ENCODE results near the gene CPS1.

Gene CPS1

DNA sequence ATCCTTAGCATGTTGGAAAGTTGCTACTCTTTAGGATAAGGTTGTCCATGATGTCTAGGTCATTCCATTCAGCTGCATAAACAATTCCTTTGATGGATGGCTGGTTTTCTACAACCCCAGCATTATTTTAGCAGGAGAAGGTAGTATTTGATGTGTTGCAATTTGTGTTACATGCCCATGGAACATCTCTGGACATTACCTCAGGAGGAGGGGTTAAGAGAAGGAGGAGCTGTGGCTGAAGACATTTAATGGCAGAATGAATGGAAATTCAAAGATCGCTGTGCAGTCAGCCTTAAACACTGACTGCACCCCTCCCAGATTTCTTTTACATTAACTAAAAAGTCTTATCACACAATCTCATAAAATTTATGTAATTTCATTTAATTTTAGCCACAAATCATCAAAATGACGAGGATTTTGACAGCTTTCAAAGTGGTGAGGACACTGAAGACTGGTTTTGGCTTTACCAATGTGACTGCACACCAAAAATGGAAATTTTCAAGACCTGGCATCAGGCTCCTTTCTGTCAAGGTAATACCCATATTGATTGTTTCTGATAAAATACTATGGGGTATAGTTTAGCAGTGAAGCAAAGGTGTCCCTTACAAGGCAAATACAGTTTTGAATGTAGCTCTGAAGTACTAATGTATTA is at the start of gene CPS1:
CPS1 (plus strand) TSS at position 271 of the 652 bp plus-strand sequence; CDS start at position 406, 135 bp downstream.
- TF ChIP-seq CTCF (IDR thresholded peaks at IDR 0.05; ENCODE audit: borderline replicate concordance, extremely low read depth, low read length, poor library complexity, severe bottlenecking) (no peak), EZH2 (IDR thresholded peaks at IDR 0.05; ENCODE audit: borderline replicate concordance, low read depth, low read length, severe bottlenecking) (no peak)
- no peak for ATAC-seq (ENCODE audit: insufficient read depth, low read depth)
- H3K9ac ChIP-seq (ENCODE audit: low read depth, low read length): no peak within 1 kb of the TSS
- H4K20me1 ChIP-seq (ENCODE audit: insufficient read depth, low read length): no peaks in the 10 kb centered on the region
- no peak within 1 kb of the TSS for H3K27ac ChIP-seq (ENCODE audit: low read length)
- no peak for DNase-seq
- H3K4me1 ChIP-seq (ENCODE audit: insufficient read depth, low read length): no peaks in the 10 kb centered on the region
- no peaks in the 10 kb centered on the region for H3K27me3 ChIP-seq (ENCODE audit: insufficient read depth, low read length, poor library complexity)
- H3K9me3 ChIP-seq (ENCODE audit: insufficient read depth, low read length, severe bottlenecking): no peaks in the 10 kb centered on the region
- H3K4me2 ChIP-seq (ENCODE audit: insufficient read depth, low read length): no peak within 1 kb of the TSS
- H3K4me3 ChIP-seq (ENCODE audit: low read depth in 1 of 2, low read length in 2 of 2): no peak within 1 kb of the TSS
- no peak within 1 kb of the TSS for H2AFZ ChIP-seq (ENCODE audit: low read depth, low read length)
- H3K79me2 ChIP-seq (ENCODE audit: insufficient read depth, low read length): no peaks in the 10 kb centered on the region
- no peaks in the 10 kb centered on the region for H3K36me3 ChIP-seq (ENCODE audit: insufficient read depth, low read length)

DNA sequence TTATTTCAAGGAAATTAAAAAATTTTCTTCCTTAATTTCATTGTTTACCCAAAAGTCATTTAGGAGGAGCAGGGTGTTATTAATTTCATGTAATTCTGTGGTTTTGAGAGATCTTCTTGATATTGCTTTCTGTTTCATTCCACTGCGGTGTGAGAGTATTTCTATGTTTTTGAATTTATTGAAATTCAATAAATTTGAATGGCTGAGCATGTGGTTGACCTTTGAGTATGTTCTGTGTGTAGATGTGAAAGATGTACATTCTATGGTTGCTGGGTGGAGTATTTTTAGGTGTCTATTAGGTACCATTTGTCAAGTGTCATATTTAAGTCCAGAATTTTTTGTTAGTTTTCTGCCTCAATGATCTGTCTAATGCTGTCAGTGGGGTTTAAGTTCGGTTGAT is 40.5 kb upstream of the CPS1 start:
- H2AFZ ChIP-seq (ENCODE audit: low read depth, low read length): no peak overlapping the region
- DNase-seq (no peak), ATAC-seq (ENCODE audit: insufficient read depth, low read depth) (no peak)
- TF ChIP-seq EZH2 (IDR thresholded peaks at IDR 0.05; ENCODE audit: borderline replicate concordance, low read depth, low read length, severe bottlenecking) (no peak), CTCF (IDR thresholded peaks at IDR 0.05; ENCODE audit: borderline replicate concordance, extremely low read depth, low read length, poor library complexity, severe bottlenecking) (no peak)
- H3K4me2 ChIP-seq (ENCODE audit: insufficient read depth, low read length): no peak overlapping the region
- H3K4me3 ChIP-seq (ENCODE audit: low read depth in 1 of 2, low read length in 2 of 2): no peak overlapping the region
- no peaks in the 10 kb centered on the region for H3K27me3 ChIP-seq (ENCODE audit: insufficient read depth, low read length, poor library complexity)
- no peak overlapping the region for H3K27ac ChIP-seq (ENCODE audit: low read length)
- no peak overlapping the region for H3K9ac ChIP-seq (ENCODE audit: low read depth, low read length)
- H4K20me1 ChIP-seq (ENCODE audit: insufficient read depth, low read length): no peaks in the 10 kb centered on the region
- H3K79me2 ChIP-seq (ENCODE audit: insufficient read depth, low read length): no peaks in the 10 kb centered on the region
- no peaks in the 10 kb centered on the region for H3K36me3 ChIP-seq (ENCODE audit: insufficient read depth, low read length)
- H3K9me3 ChIP-seq (ENCODE audit: insufficient read depth, low read length, severe bottlenecking): no peaks in the 10 kb centered on the region
- H3K4me1 ChIP-seq (ENCODE audit: insufficient read depth, low read length): peaks cover 17% of the 10 kb centered on the region

DNA sequence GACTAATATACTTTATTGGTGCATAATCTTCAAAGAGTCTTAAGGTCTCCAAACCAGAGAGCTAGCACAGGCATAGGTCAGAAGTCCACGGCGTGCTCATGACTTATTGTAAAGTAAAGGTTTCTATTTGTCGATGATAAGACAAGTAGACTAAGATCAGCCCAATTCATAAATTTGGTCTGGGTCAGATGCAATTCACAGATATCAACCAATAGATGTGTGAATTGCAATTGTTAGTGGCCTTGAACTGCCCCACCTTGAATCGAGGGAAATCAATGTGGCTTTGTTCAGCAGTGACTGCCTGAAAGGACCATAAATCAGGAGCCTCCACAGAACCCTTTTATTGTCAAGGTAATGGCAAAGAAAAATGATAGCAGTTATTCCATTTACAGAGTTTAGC is 39.1 kb upstream of the CPS1 start:
- no peaks in the 10 kb centered on the region for H3K27me3 ChIP-seq (ENCODE audit: insufficient read depth, low read length, poor library complexity)
- no peak overlapping the region for H3K4me2 ChIP-seq (ENCODE audit: insufficient read depth, low read length)
- H3K4me3 ChIP-seq (ENCODE audit: low read depth in 1 of 2, low read length in 2 of 2): no peak overlapping the region
- H3K27ac ChIP-seq (ENCODE audit: low read length): no peak overlapping the region
- no peaks in the 10 kb centered on the region for H4K20me1 ChIP-seq (ENCODE audit: insufficient read depth, low read length)
- H2AFZ ChIP-seq (ENCODE audit: low read depth, low read length): no peak overlapping the region
- no peak overlapping the region for H3K9ac ChIP-seq (ENCODE audit: low read depth, low read length)
- no peak for TF ChIP-seq EZH2 (IDR thresholded peaks at IDR 0.05; ENCODE audit: borderline replicate concordance, low read depth, low read length, severe bottlenecking)
- no peak for TF ChIP-seq CTCF (IDR thresholded peaks at IDR 0.05; ENCODE audit: borderline replicate concordance, extremely low read depth, low read length, poor library complexity, severe bottlenecking)
- H3K36me3 ChIP-seq (ENCODE audit: insufficient read depth, low read length): no peaks in the 10 kb centered on the region
- no peaks in the 10 kb centered on the region for H3K79me2 ChIP-seq (ENCODE audit: insufficient read depth, low read length)
- no peaks in the 10 kb centered on the region for H3K9me3 ChIP-seq (ENCODE audit: insufficient read depth, low read length, severe bottlenecking)
- peaks cover 17% of the 10 kb centered on the region for H3K4me1 ChIP-seq (ENCODE audit: insufficient read depth, low read length)
- DNase-seq (no peak), ATAC-seq (ENCODE audit: insufficient read depth, low read depth) (no peak)

Measured in DND-41 (cell line).